HepG2 (cell line): ENCODE measurements around the gene RAD51.
A peak's percentile ranks its signal among the peaks of the same experiment; 100 is the strongest.

Source experiments
- CC2D1A ChIP-seq: sonication (generic); formaldehyde crosslinking; IDR thresholded peaks from 2 replicates; pipeline ENCODE4 v1.8.1; 2023; ENCODE audit warnings: mild to moderate bottlenecking, missing genetic modification reagents
- CTCF ChIP-seq: sonication (generic); formaldehyde crosslinking; IDR thresholded peaks from 2 replicates; pipeline ENCODE4 v1.5.0; 2020; ENCODE audit warnings: mild to moderate bottlenecking, missing genetic modification reagents, moderate library complexity
- GFI1 ChIP-seq: sonication (generic); formaldehyde crosslinking; IDR thresholded peaks from 2 replicates; pipeline ENCODE4 v1.5.0; 2020; ENCODE audit warnings: missing genetic modification reagents, mild to moderate bottlenecking, borderline replicate concordance
- MAFF ChIP-seq: IDR thresholded peaks from 2 replicates; pipeline ENCODE4 v1.6.1; 2011; ENCODE audit warnings: low read depth, low read length, improper control_type of control experiment
- MEIS1 ChIP-seq: sonication (generic); formaldehyde crosslinking; IDR thresholded peaks from 2 replicates; pipeline ENCODE4 v1.9.0; 2021; ENCODE audit warnings: mild to moderate bottlenecking, missing genetic modification reagents, moderate library complexity, borderline replicate concordance
- ZNF138 ChIP-seq: sonication (generic); formaldehyde crosslinking; IDR thresholded peaks from 2 replicates; pipeline ENCODE4 v1.5.0; 2020; ENCODE audit warnings: mild to moderate bottlenecking, low read depth, missing genetic modification reagents
- ZNF18 ChIP-seq: sonication (generic); formaldehyde crosslinking; IDR thresholded peaks from 2 replicates; pipeline ENCODE4 v1.8.0; 2022; ENCODE audit warnings: mild to moderate bottlenecking, missing genetic modification reagents; ENCODE audit not compliant: insufficient replicate concordance
- ZNF232 ChIP-seq: sonication (generic); formaldehyde crosslinking; IDR thresholded peaks from 2 replicates; pipeline ENCODE4 v1.4.0; 2020; ENCODE audit warnings: missing genetic modification reagents, borderline replicate concordance
- ZNF274 ChIP-seq: sonication (generic); formaldehyde crosslinking; IDR thresholded peaks from 2 replicates; pipeline ENCODE4 v1.5.1; 2020; ENCODE audit warnings: mild to moderate bottlenecking, missing genetic modification reagents

GRCh38 chr15:40647523-40647922 is 47.5 kb upstream of the RAD51 start:
- TF ChIP-seq GFI1 (no peak), CTCF (CRISPR knock-in tag) (no peak), ZNF232 (CRISPR knock-in tag) (no peak), ZNF138 (CRISPR knock-in tag) (no peak), MEIS1 (CRISPR knock-in tag) (no peak), MAFF (peak; percentile 99), ZNF18 (CRISPR knock-in tag) (no peak), CC2D1A (CRISPR knock-in tag) (no peak), ZNF274 (CRISPR knock-in tag) (no peak)
